ENCODE measurements around the gene GRM1.

- TF ChIP-seq, protein P1, sequence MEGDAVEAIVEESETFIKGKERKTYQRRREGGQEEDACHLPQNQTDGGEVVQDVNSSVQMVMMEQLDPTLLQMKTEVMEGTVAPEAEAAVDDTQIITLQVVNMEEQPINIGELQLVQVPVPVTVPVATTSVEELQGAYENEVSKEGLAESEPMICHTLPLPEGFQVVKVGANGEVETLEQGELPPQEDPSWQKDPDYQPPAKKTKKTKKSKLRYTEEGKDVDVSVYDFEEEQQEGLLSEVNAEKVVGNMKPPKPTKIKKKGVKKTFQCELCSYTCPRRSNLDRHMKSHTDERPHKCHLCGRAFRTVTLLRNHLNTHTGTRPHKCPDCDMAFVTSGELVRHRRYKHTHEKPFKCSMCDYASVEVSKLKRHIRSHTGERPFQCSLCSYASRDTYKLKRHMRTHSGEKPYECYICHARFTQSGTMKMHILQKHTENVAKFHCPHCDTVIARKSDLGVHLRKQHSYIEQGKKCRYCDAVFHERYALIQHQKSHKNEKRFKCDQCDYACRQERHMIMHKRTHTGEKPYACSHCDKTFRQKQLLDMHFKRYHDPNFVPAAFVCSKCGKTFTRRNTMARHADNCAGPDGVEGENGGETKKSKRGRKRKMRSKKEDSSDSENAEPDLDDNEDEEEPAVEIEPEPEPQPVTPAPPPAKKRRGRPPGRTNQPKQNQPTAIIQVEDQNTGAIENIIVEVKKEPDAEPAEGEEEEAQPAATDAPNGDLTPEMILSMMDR (IDR thresholded peaks at IDR 0.05), result no peak
- no peak for TF ChIP-seq POLR2A (IDR thresholded peaks at IDR 0.05)
Observed at GRCh38 chr6:146219101-146219500, 190.2 kb downstream of the GRM1 start.
